SH-SY5Y (cell line): ENCODE data around the gene SEPTIN8.

ENCODE experiments used
- GATA2 ChIP-seq: IDR thresholded peaks from 2 replicates; pipeline ENCODE4 v1.6.1; 2011; ENCODE audit warnings: mild to moderate bottlenecking, low read depth, low read length
- GATA3 ChIP-seq: IDR thresholded peaks from 2 replicates; pipeline ENCODE4 v1.6.1; 2011; ENCODE audit warnings: low read depth, mild to moderate bottlenecking, low read length, moderate library complexity

DNA sequence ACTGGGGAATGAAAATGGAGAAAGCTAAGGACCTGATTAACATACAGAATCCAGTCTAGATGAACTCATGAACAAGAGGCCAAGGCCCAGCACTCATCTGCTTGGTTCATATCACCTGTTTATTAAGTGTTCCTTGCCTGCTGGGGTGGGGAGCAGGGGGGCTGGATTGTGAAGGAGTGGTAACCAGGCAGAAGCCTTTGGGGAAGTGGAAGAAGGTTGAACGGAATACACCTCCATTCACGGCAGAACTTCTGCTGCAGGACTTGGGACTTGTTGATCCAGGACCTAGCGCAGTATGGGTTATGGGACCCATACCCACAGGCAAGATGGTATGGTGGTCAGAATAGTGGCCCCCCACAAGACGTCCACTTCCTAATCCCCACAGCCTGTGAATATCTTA lies 8.8 kb upstream of the SEPTIN8 start:
- no peak for TF ChIP-seq GATA2
- no peak for TF ChIP-seq GATA3
